Stimulated activated naive CD4-positive, alpha-beta T cell (primary cell): ENCODE data around the gene TERT.

ENCODE experiments used
- DNase-seq, 6 experiments: peaks; one replicate each; lab custom pipeline; 2025; lab: John Stamatoyannopoulos, UW

The TERT gene

DNA sequence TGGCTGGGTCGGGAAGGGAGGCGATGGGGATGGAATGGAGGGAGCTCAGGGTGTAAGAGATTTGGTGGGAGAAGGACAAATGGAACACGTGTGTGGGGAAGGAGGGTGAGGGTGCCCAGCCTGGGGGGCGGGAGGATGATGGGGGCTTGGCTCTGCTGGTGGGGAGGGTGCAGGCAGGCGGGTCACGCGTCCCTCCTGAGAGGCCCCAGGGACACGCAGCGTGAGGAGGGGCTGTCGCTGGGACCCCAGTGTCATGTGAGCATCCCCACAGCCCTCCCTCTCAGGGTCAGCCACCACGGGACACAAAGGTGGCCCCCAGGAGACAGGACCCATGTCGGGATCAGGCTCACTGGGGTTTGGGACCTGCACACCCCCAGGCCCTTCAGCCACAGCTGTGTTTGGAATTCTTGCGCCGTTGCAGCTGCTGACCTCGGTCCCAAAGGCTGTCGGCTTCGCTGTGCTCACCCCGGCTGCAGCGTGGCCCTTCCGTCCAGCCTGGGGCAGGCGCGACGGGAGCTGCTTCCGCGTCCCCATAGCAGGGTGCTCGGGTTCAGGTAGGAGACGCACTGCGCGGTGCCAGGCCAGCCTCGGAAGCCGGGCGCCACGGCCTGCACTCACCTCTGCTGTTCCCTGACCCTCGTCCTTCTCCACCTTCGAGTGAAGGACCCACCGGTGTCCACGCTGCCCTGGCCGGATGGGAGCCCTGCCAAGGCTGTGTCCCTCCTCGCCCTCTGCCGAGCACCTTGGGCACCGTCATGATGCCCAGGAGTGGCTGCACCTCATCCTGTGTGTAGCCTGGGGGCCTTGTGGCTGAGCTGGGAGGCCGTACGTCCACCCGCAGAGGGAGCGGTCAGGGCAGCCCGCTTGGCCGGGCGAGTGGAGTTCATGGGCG lies 88.1 kb downstream of the TERT start:
- DNase-seq: no peak

DNA sequence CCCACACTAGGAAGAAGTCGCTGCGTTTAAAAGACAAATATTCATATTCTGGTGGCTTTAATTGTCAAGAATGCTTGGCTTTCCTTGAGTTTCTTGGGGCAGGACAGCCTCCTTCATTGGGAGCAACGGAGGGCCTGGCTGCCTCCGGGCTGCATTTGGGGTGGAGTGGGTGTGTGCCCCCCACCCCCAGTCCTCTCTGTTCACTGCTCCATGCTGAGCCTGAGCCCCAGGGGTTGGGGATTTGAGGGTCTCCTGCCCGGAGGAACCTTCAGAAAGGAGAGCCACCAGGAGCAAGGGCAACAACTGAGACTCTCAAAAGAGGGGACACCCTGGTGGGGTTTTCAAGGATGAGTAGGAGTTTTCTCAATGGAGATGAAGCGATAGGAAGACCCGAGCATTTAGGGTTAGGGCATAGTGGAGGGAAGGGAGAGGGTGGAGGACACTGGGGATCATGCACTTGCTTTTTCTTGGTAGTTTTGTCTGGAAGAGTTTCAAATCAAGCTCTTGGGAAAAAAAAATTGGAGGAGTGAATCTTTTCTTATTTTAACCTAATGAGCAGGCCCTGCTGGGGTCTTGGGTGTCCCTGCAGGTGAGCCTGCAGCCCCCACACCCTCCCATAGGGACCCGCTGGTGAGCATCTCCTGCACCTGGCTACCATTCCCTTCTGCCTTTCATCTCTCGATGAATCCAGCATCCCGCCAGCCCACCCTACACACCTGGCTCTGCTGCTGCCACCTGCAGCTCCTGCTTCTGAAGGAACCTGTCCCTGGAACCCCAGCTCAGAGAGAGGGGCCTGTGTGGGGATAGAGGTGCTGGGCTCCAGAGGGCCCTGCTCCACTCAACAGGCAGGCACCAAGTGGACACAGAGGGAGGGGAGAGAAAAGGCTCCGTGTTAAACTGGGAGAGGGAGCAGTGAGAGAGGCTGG lies 89.3 kb downstream of the TERT start:
- no peak for DNase-seq

DNA sequence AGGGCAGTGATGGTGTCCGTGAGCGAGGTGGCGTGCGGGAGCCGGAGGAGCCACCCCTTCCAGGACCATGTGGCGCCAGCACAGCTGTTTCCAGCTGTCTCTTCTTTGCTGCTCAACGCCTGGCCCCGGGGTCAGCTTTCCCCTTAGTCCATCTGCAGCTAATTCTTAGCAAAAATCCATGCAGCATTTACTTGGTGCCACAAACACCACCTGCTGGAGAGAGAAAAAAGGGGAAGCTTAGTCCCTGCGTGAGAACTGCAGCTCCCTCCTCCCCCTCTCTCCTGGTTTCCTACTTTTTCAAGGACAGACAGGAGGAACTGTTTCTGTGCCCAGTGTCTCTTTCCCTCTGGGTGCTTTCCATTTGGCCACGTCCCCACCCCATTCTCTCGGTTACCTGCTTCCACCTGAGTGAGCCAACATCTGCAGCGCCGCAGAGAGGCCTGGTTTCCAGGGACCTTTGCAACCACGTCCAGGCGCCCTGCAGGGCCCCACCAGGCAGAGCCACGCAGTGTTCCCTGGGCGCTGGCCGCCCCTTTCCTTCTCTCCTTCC lies 90.1 kb downstream of the TERT start:
- DNase-seq: no peak

DNA sequence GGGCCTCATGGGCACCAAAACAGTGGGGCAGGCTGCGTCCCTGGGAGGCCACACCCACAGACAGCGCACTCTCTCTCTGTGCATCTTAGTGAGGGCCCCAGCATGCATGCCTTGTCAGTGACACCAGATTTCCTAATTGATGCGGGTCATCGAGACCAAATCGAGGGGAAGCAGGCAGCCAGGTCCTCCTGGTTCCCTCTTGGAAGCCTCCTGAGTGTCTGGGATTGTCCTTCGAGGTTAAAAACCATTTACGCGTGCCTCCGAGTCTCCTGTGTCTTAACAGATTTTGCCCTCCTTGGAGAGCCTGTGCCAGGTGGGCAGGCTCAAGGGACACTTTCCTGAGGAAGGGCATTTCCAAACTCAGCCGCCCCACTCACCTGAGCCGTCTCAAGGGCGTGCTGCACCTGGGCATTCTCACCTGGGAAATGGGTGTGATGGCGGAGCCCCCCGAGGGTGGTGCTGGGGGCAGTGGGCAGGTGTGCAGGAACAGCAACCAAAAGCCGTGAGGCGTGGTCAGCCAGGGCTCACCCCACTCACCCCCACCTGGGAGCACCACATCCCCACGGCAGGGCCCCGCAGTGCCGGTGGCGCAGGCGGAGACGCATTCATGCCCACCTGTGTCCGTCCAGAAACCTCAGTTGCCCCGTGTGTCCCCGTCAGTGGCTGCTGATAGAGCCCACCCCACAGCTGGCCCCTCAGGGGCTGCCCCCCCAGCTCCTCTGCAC lies 90.7 kb downstream of the TERT start:
- DNase-seq: no peak

DNA sequence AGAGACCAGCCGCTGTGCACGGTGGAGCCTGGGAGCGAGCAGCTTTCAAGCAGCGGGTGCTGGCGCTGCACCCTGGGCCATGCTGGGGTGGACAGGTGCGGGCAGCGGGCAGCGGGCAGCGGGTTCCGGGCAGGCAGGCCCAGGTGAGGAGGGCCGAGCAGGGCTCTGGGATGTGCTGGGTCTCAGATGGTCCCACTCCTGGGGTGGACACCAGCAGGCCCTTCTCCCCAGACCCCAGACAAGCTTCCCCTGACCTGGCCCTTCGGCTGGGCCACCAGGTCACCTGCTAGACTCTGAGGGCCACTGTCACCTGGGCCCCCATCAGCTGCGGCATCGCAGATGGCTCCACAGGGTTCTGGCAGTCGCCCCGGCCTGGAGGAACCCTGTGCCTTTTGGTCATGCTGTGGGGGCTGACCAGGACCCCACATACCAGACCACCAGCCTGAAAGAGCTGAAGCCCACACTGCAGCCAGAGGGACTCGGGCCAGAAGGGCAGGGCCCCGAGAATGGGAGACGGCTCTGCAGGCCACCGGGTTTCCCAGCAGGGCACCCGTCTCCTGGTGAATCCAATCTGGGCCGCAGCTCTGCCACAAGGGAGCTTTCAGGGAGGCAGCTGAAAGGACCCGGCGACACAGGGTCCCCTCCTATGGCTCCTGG lies 91.4 kb downstream of the TERT start:
- no peak for DNase-seq
